ENCODE results near the gene ANKRD44.

Gene ANKRD44

DNA sequence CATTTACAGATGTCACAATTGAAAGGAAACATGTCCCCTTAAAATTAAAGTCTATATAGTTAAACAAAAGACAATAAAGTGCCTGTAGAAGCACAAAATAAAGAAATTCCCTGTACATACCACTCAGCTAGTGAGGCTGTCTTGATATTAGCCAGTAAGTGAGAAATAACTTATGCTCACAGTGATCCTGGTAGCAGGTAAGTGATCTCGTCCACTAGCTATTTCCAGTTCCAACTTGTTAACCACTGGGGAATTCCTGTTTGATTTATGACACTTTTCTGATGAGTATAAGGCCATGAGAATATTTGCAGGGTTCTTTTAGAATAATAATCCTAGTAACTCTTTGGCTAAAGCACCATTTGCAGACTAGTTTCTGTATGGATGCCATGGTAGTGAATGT is 256.1 kb downstream of the ANKRD44 start:
- no peak overlapping the region for H3K27ac ChIP-seq (ENCODE audit: low read depth, low read length)

GRCh38 chr2:197052356-197052755 is 258.2 kb downstream of the ANKRD44 start:
- no peak overlapping the region for H3K9ac ChIP-seq (ENCODE audit: low read length)
- H3K27me3 ChIP-seq (ENCODE audit: control insufficient read depth, insufficient read depth, low read length) = no peaks in the 10 kb centered on the region
- no peak overlapping the region for H3K4me3 ChIP-seq (ENCODE audit: low read depth, low read length)
- no peaks in the 10 kb centered on the region for H3K36me3 ChIP-seq (ENCODE audit: control insufficient read depth, insufficient read depth, low read length)
- no peaks in the 10 kb centered on the region for H3K4me1 ChIP-seq (ENCODE audit: control insufficient read depth, insufficient read depth, low read length)
- peaks cover 11% of the 10 kb centered on the region for H3K9me3 ChIP-seq (ENCODE audit: control insufficient read depth, insufficient read depth, low read depth, low read length)
- H3K27ac ChIP-seq (ENCODE audit: low read depth, low read length) = no peak overlapping the region

More for the DNA sequence above, 256.1 kb downstream of the ANKRD44 start:
- Histone ChIP-seq H3K36me3 (ENCODE audit: control insufficient read depth, insufficient read depth, low read length) (no peaks in the 10 kb centered on the region), H3K4me1 (ENCODE audit: control insufficient read depth, insufficient read depth, low read length) (no peaks in the 10 kb centered on the region), H3K9ac (ENCODE audit: low read length) (no peak overlapping the region), H3K9me3 (ENCODE audit: control insufficient read depth, insufficient read depth, low read depth, low read length) (peaks cover 11% of the 10 kb centered on the region), H3K27me3 (ENCODE audit: control insufficient read depth, insufficient read depth, low read length) (no peaks in the 10 kb centered on the region), H3K4me3 (ENCODE audit: low read depth, low read length) (no peak overlapping the region)

DNA sequence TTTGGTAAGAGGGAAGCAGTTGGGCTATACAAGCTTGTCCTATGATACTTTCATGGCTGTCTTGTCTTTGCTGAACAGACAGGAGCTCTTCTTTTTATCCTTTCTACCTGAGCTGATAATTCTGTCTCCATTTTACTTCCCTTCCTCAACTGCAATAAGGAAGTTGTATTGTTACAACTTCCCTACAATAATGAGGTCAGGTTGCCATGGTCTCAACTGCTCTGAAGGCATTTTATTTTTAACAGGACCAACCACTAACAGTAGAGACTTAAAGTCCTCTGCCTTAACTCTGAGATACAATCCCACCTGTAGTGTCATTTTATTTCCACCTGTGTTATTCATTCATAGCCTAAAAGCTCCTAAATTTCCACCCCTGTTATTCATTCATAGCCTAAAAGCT is 265.5 kb downstream of the ANKRD44 start:
- Histone ChIP-seq H3K27ac (ENCODE audit: low read depth, low read length) (no peak overlapping the region), H3K27me3 (ENCODE audit: control insufficient read depth, insufficient read depth, low read length) (no peaks in the 10 kb centered on the region), H3K36me3 (ENCODE audit: control insufficient read depth, insufficient read depth, low read length) (no peaks in the 10 kb centered on the region), H3K9ac (ENCODE audit: low read length) (no peak overlapping the region), H3K4me1 (ENCODE audit: control insufficient read depth, insufficient read depth, low read length) (no peaks in the 10 kb centered on the region), H3K9me3 (ENCODE audit: control insufficient read depth, insufficient read depth, low read depth, low read length) (no peaks in the 10 kb centered on the region), H3K4me3 (ENCODE audit: low read depth, low read length) (no peak overlapping the region)

GRCh38 chr2:197042739-197043196 is 267.8 kb downstream of the ANKRD44 start:
- H3K4me3 ChIP-seq (ENCODE audit: low read depth, low read length) = no peak overlapping the region
- no peak overlapping the region for H3K27ac ChIP-seq (ENCODE audit: low read depth, low read length)
- H3K36me3 ChIP-seq (ENCODE audit: control insufficient read depth, insufficient read depth, low read length) = no peaks in the 10 kb centered on the region
- no peaks in the 10 kb centered on the region for H3K27me3 ChIP-seq (ENCODE audit: control insufficient read depth, insufficient read depth, low read length)
- H3K4me1 ChIP-seq (ENCODE audit: control insufficient read depth, insufficient read depth, low read length) = no peaks in the 10 kb centered on the region
- no peak overlapping the region for H3K9ac ChIP-seq (ENCODE audit: low read length)
- H3K9me3 ChIP-seq (ENCODE audit: control insufficient read depth, insufficient read depth, low read depth, low read length) = no peaks in the 10 kb centered on the region

DNA sequence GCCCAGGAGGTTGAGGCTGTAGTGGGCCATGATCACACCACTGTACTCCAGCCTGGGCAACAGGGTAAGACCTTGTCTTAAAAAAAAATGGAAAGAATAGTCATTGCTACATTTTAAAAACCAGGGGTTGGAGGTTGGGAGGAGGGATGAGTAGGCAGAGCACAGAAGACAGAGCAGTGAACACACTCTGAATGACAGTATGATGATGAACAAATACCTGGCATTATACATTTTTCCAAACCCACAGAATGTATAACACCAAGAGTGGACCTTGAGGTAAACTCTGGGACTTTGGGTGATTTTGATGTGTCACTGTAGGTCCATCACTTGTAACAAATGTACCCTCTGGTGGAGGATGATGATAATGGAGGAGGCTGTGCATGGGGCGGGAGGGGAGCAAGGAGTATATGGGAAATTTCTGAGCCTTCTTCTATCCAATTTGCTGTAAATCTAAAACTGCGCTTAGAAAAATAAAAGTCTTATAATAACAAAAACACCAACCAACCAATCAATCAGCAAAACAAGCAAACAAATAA is 272.6 kb downstream of the ANKRD44 start:
- Histone ChIP-seq H3K27me3 (ENCODE audit: control insufficient read depth, insufficient read depth, low read length) (no peaks in the 10 kb centered on the region), H3K4me3 (ENCODE audit: low read depth, low read length) (no peak overlapping the region), H3K4me1 (ENCODE audit: control insufficient read depth, insufficient read depth, low read length) (no peaks in the 10 kb centered on the region), H3K9ac (ENCODE audit: low read length) (no peak overlapping the region), H3K9me3 (ENCODE audit: control insufficient read depth, insufficient read depth, low read depth, low read length) (no peaks in the 10 kb centered on the region), H3K27ac (ENCODE audit: low read depth, low read length) (no peak overlapping the region), H3K36me3 (ENCODE audit: control insufficient read depth, insufficient read depth, low read length) (no peaks in the 10 kb centered on the region)

- no peaks in the 10 kb centered on the region for H3K27me3 ChIP-seq (ENCODE audit: control insufficient read depth, insufficient read depth, low read length)
- no peak overlapping the region for H3K4me3 ChIP-seq (ENCODE audit: low read depth, low read length)
- no peaks in the 10 kb centered on the region for H3K36me3 ChIP-seq (ENCODE audit: control insufficient read depth, insufficient read depth, low read length)
- H3K9me3 ChIP-seq (ENCODE audit: control insufficient read depth, insufficient read depth, low read depth, low read length) = no peaks in the 10 kb centered on the region
- H3K4me1 ChIP-seq (ENCODE audit: control insufficient read depth, insufficient read depth, low read length) = no peaks in the 10 kb centered on the region
- H3K9ac ChIP-seq (ENCODE audit: low read length) = no peak overlapping the region
- no peak overlapping the region for H3K27ac ChIP-seq (ENCODE audit: low read depth, low read length)
Observed at GRCh38 chr2:197035002-197035401, 275.6 kb downstream of the ANKRD44 start.

GRCh38 chr2:197034292-197034691 is 276.3 kb downstream of the ANKRD44 start:
- Histone ChIP-seq H3K27ac (ENCODE audit: low read depth, low read length) (no peak overlapping the region), H3K9me3 (ENCODE audit: control insufficient read depth, insufficient read depth, low read depth, low read length) (no peaks in the 10 kb centered on the region), H3K4me3 (ENCODE audit: low read depth, low read length) (no peak overlapping the region), H3K4me1 (ENCODE audit: control insufficient read depth, insufficient read depth, low read length) (no peaks in the 10 kb centered on the region), H3K36me3 (ENCODE audit: control insufficient read depth, insufficient read depth, low read length) (no peaks in the 10 kb centered on the region), H3K27me3 (ENCODE audit: control insufficient read depth, insufficient read depth, low read length) (no peaks in the 10 kb centered on the region), H3K9ac (ENCODE audit: low read length) (no peak overlapping the region)

DNA sequence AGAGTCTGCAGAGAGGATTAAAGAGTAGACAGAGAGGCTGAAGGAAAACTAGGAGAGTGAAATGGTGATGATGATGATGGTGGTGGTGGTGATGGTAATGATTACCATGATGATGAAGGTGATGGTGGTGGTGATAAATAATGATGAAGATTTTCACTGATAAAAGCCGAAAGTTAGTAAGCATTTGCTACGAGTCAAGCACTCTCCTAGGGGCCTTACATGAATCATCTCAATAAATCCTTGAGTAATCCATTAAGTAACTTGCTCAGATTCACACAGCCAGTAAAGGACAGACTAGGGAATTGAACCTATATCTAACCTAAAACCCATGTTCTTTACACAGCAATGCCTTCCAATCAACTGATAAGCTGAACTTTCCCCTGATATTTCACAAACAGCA is 277.4 kb downstream of the ANKRD44 start:
- Histone ChIP-seq H3K4me3 (ENCODE audit: low read depth, low read length) (no peak overlapping the region), H3K4me1 (ENCODE audit: control insufficient read depth, insufficient read depth, low read length) (no peaks in the 10 kb centered on the region), H3K36me3 (ENCODE audit: control insufficient read depth, insufficient read depth, low read length) (no peaks in the 10 kb centered on the region), H3K27me3 (ENCODE audit: control insufficient read depth, insufficient read depth, low read length) (no peaks in the 10 kb centered on the region), H3K9ac (ENCODE audit: low read length) (no peak overlapping the region), H3K27ac (ENCODE audit: low read depth, low read length) (no peak overlapping the region), H3K9me3 (ENCODE audit: control insufficient read depth, insufficient read depth, low read depth, low read length) (no peaks in the 10 kb centered on the region)

- Histone ChIP-seq H3K4me1 (ENCODE audit: control insufficient read depth, insufficient read depth, low read length) (no peaks in the 10 kb centered on the region), H3K9ac (ENCODE audit: low read length) (no peak overlapping the region), H3K27ac (ENCODE audit: low read depth, low read length) (no peak overlapping the region), H3K27me3 (ENCODE audit: control insufficient read depth, insufficient read depth, low read length) (no peaks in the 10 kb centered on the region), H3K9me3 (ENCODE audit: control insufficient read depth, insufficient read depth, low read depth, low read length) (no peaks in the 10 kb centered on the region), H3K36me3 (ENCODE audit: control insufficient read depth, insufficient read depth, low read length) (no peaks in the 10 kb centered on the region), H3K4me3 (ENCODE audit: low read depth, low read length) (no peak overlapping the region)
Observed at GRCh38 chr2:197031803-197032202, 278.8 kb downstream of the ANKRD44 start.

GRCh38 chr2:197030090-197030489 is 280.5 kb downstream of the ANKRD44 start:
- Histone ChIP-seq H3K27me3 (ENCODE audit: control insufficient read depth, insufficient read depth, low read length) (no peaks in the 10 kb centered on the region), H3K9me3 (ENCODE audit: control insufficient read depth, insufficient read depth, low read depth, low read length) (no peaks in the 10 kb centered on the region), H3K4me3 (ENCODE audit: low read depth, low read length) (no peak overlapping the region), H3K9ac (ENCODE audit: low read length) (no peak overlapping the region), H3K36me3 (ENCODE audit: control insufficient read depth, insufficient read depth, low read length) (no peaks in the 10 kb centered on the region), H3K27ac (ENCODE audit: low read depth, low read length) (no peak overlapping the region), H3K4me1 (ENCODE audit: control insufficient read depth, insufficient read depth, low read length) (no peaks in the 10 kb centered on the region)

DNA sequence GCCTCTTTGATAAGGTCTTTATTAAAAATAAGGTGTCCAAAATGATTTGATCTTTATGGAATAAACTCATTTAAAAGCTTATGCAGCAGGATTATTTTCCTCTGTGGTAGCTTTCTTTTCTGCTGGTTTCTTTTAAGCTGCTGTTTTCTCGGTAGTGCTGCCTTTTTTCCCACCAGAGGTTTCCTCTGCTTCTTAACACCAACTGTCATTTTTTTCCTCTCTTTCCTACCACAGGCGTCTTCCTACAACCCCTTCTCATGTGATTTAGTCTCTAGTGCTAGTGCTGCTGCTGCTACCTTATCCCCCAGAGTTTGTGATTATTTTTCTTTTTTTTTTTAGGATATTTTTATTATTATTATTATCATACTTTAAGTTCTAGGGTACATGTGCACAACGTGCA is 281.9 kb downstream of the ANKRD44 start:
- Histone ChIP-seq H3K9ac (ENCODE audit: low read length) (no peak overlapping the region), H3K27me3 (ENCODE audit: control insufficient read depth, insufficient read depth, low read length) (no peaks in the 10 kb centered on the region), H3K4me3 (ENCODE audit: low read depth, low read length) (no peak overlapping the region), H3K27ac (ENCODE audit: low read depth, low read length) (no peak overlapping the region), H3K4me1 (ENCODE audit: control insufficient read depth, insufficient read depth, low read length) (0 out of 2 replicates have a peak, but pooled peaks cover 3% of the 10 kb centered on the region), H3K36me3 (ENCODE audit: control insufficient read depth, insufficient read depth, low read length) (no peaks in the 10 kb centered on the region), H3K9me3 (ENCODE audit: control insufficient read depth, insufficient read depth, low read depth, low read length) (no peaks in the 10 kb centered on the region)

DNA sequence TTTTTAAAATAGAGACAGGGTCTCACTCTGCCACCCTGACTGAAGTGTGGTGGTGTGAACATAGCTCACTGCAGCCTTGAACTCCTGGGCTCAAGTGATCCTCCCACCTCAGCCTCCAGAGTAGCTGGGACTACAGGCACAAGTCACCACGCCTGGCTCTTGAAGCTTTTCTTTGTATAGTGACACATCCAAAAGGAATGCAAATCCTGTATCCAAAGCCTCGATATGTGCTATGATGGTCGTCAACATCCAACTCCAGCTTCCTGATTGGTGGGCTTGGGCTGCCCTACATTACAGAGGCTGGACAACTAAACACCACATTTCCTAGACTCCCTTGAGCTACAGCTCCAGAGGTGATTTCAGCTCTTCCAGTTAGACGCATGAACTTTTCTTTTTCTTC is 282.4 kb downstream of the ANKRD44 start:
- Histone ChIP-seq H3K9ac (ENCODE audit: low read length) (no peak overlapping the region), H3K27me3 (ENCODE audit: control insufficient read depth, insufficient read depth, low read length) (no peaks in the 10 kb centered on the region), H3K4me1 (ENCODE audit: control insufficient read depth, insufficient read depth, low read length) (0 out of 2 replicates have a peak, but pooled peaks cover 3% of the 10 kb centered on the region)

More for the DNA sequence above, 282.4 kb downstream of the ANKRD44 start:
- H3K27ac ChIP-seq (ENCODE audit: low read depth, low read length) = no peak overlapping the region
- no peak overlapping the region for H3K4me3 ChIP-seq (ENCODE audit: low read depth, low read length)
- no peaks in the 10 kb centered on the region for H3K36me3 ChIP-seq (ENCODE audit: control insufficient read depth, insufficient read depth, low read length)
- H3K9me3 ChIP-seq (ENCODE audit: control insufficient read depth, insufficient read depth, low read depth, low read length) = no peaks in the 10 kb centered on the region

Measured in HUES6 (cell line).